Panc1 (cell line): ENCODE measurements around the gene EIF4E3. TPM values are rescaled to one million over a fixed set of nuclear protein-coding genes. Genes with fewer than 3 reads are reported as not detected.

Experiments used
- ATAC-seq: fragments of 200-7000 bp; cut with Tn5 transposase; 2 replicates; pipeline ENCODE4 v1.9.1; 2020; ENCODE audit warnings: mild to moderate bottlenecking, moderate library complexity
- BruUV-seq: library from RNA; stranded (reverse); fragments of 400-500 nt; replicated peaks from 2 replicates; lab custom pipeline; 2021; lab: Mats Ljungman, UMichigan
- CTCF ChIA-PET: fragments of 300-600 bp; sonication (Branson Sonifier 250); formaldehyde crosslinking; loops from one replicate; lab custom pipeline; 2022; ENCODE audit warnings: antibody characterized with exemption; lab: Charles Lee
- POLR2A ChIA-PET: fragments of 300-600 bp; sonication (Branson Sonifier 250); formaldehyde crosslinking; loops from one replicate; lab custom pipeline; 2022; ENCODE audit warnings: antibody characterized with exemption; lab: Charles Lee
- DNase-seq: peaks from one replicate; pipeline ENCODE4 v3.0.0-alpha.2; 2010; ENCODE audit warnings: low read depth, low spot score
- H3K27ac ChIP-seq: 2 replicates; pipeline ENCODE4 v1.5.1; 2011; ENCODE audit warnings: mild to moderate bottlenecking, low read length, inconsistent platforms
- H3K27me3 ChIP-seq: fragments of 200-500 bp; sonication (Bioruptor generic); 2 replicates; pipeline ENCODE4 v1.6.0; 2014; ENCODE audit warnings: low read length, inconsistent platforms; ENCODE audit not compliant: control insufficient read depth, insufficient read depth
- H3K36me3 ChIP-seq: fragments of 200-500 bp; sonication (Bioruptor generic); 2 replicates; pipeline ENCODE4 v1.5.1; 2014; ENCODE audit warnings: inconsistent platforms, mild to moderate bottlenecking, low read length, moderate library complexity; ENCODE audit not compliant: control insufficient read depth, insufficient read depth
- H3K4me1 ChIP-seq: 2 replicates; pipeline ENCODE4 v1.5.1; 2011; ENCODE audit warnings: inconsistent platforms, mild to moderate bottlenecking, low read length, moderate library complexity; ENCODE audit not compliant: control insufficient read depth, insufficient read depth
- H3K4me3 ChIP-seq, 2 experiments: 2 replicates each; pipeline ENCODE4 v1.5.1; 2011 to 2012; ENCODE audit warnings: low read depth in 2 of 2, low read length in 2 of 2, mild to moderate bottlenecking in 2 of 2, inconsistent platforms in 1 of 2, moderate library complexity in 1 of 2
- H3K9me3 ChIP-seq: fragments of 200-500 bp; sonication (Bioruptor generic); 2 replicates; pipeline ENCODE4 v1.5.1; 2014; ENCODE audit warnings: low read depth, mild to moderate bottlenecking, inconsistent platforms, low read length, moderate library complexity; ENCODE audit not compliant: control insufficient read depth, insufficient read depth
- POLR2AphosphoS5 ChIP-seq: IDR thresholded peaks from 2 replicates; pipeline ENCODE4 v1.6.1; 2012; ENCODE audit warnings: mild to moderate bottlenecking, low read depth, low read length, moderate library complexity
- SIN3A ChIP-seq: IDR thresholded peaks from 2 replicates; pipeline ENCODE4 v1.6.1; 2012; ENCODE audit warnings: low read depth, mild to moderate bottlenecking, low read length, moderate library complexity, borderline replicate concordance; ENCODE audit not compliant: insufficient read depth
- TCF7L2 ChIP-seq: IDR thresholded peaks from 2 replicates; pipeline ENCODE4 v1.6.1; 2011; ENCODE audit warnings: mild to moderate bottlenecking, low read depth, low read length, inconsistent platforms
- in situ Hi-C: cut with HindIII; loops from 2 replicates; pipeline ENCODE4 v1.10.0; 2016; ENCODE audit warnings: low sequenced_read_pairs, low pct_unique_long_range_greater_than_20kb
- intact Hi-C: fragments of 100-400 bp; cut with micrococcal nuclease; formaldehyde crosslinking; loops from one replicate; pipeline ENCODE4 v1.10.0; 2022; ENCODE audit not compliant: unreplicated experiment
- total RNA-seq: library from RNA; stranded (reverse); gene quantifications from one replicate; pipeline ENCODE4 v1.2.1, GENCODE V29; 2021; ENCODE audit not compliant: unreplicated experiment
- TF ChIP-seq, protein P1 (sequence below), 2 experiments: IDR thresholded peaks; 2 replicates each; pipeline ENCODE4 v1.6.1; 2011 to 2012; ENCODE audit warnings: low read depth in 2 of 2, control low read depth in 1 of 2, low read length in 1 of 2, mild to moderate bottlenecking in 1 of 2, moderate library complexity in 1 of 2; ENCODE audit not compliant: insufficient read depth in 1 of 2
- TF ChIP-seq, protein P2 (sequence below): fragments of 450-650 bp; IDR thresholded peaks from 2 replicates; pipeline ENCODE4 v1.5.1; 2017; ENCODE audit warnings: mild to moderate bottlenecking

The EIF4E3 gene
- total RNA-seq, 1 experiment from 2014 or later: 0.39 TPM

DNA sequence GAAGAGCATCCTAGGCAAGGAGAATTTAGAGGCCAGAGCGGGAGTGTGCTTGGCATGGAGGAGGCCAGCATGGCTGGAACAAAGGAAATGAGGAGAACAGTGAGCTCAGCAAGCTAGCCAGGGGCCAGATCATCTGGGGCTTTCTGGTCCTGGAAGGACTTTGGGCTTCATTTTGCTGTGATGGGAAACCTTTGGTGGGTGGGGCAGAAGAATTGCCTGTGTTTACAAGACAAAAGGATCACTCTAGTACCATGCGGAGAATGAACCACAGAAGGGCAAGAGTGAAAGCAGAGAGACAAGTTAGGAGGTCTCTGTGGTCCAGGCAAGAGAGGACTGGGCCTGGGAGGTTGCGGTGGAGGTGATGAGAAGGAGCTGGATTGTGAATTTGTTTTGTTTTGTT lies 80.1 kb downstream of the EIF4E3 start:
- ChIA-PET CTCF (no interaction called here), POLR2A (no interaction called here)
- Histone ChIP-seq H3K4me1 (no peaks in the 10 kb centered on the region), H3K27ac (no peak overlapping the region), H3K4me3 (no peak overlapping the region), H3K36me3 (no peaks in the 10 kb centered on the region), H3K27me3 (no peaks in the 10 kb centered on the region), H3K9me3 (no peaks in the 10 kb centered on the region)
- ATAC-seq (no peak), DNase-seq (no peak)
- intact Hi-C loops: no loop called here
- no TSS peak for BruUV-seq
- TF ChIP-seq SIN3A (no peak), TCF7L2 (no peak), POLR2AphosphoS5 (no peak)
- TF ChIP-seq, protein P1, sequence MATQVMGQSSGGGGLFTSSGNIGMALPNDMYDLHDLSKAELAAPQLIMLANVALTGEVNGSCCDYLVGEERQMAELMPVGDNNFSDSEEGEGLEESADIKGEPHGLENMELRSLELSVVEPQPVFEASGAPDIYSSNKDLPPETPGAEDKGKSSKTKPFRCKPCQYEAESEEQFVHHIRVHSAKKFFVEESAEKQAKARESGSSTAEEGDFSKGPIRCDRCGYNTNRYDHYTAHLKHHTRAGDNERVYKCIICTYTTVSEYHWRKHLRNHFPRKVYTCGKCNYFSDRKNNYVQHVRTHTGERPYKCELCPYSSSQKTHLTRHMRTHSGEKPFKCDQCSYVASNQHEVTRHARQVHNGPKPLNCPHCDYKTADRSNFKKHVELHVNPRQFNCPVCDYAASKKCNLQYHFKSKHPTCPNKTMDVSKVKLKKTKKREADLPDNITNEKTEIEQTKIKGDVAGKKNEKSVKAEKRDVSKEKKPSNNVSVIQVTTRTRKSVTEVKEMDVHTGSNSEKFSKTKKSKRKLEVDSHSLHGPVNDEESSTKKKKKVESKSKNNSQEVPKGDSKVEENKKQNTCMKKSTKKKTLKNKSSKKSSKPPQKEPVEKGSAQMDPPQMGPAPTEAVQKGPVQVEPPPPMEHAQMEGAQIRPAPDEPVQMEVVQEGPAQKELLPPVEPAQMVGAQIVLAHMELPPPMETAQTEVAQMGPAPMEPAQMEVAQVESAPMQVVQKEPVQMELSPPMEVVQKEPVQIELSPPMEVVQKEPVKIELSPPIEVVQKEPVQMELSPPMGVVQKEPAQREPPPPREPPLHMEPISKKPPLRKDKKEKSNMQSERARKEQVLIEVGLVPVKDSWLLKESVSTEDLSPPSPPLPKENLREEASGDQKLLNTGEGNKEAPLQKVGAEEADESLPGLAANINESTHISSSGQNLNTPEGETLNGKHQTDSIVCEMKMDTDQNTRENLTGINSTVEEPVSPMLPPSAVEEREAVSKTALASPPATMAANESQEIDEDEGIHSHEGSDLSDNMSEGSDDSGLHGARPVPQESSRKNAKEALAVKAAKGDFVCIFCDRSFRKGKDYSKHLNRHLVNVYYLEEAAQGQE (IDR thresholded peaks at IDR 0.05; ENCODE audit: insufficient read depth in 1 of 2, low read depth in 2 of 2, low read length in 1 of 2): no peak
- TF ChIP-seq, protein P2, sequence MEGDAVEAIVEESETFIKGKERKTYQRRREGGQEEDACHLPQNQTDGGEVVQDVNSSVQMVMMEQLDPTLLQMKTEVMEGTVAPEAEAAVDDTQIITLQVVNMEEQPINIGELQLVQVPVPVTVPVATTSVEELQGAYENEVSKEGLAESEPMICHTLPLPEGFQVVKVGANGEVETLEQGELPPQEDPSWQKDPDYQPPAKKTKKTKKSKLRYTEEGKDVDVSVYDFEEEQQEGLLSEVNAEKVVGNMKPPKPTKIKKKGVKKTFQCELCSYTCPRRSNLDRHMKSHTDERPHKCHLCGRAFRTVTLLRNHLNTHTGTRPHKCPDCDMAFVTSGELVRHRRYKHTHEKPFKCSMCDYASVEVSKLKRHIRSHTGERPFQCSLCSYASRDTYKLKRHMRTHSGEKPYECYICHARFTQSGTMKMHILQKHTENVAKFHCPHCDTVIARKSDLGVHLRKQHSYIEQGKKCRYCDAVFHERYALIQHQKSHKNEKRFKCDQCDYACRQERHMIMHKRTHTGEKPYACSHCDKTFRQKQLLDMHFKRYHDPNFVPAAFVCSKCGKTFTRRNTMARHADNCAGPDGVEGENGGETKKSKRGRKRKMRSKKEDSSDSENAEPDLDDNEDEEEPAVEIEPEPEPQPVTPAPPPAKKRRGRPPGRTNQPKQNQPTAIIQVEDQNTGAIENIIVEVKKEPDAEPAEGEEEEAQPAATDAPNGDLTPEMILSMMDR: no peak
- in situ Hi-C loops: no loop called here

DNA sequence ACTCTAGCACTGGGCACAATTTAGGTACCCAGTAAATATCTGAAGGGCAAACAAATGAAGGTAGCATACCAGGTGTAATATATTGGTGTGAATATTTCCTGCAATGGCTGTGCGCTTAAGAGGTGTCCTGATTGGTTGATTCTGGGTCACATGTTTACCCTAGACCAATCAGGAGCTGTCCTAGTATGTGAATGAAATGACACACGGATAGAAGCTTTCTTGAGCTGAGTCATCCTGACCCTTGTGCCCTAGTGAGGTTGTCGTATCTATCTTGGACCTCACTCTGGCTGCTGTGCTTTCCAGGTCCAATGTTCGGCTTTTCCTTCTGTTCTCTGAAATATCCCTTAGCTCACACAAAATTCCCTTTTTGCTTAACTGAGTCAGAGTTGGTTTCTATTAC lies 83.5 kb downstream of the EIF4E3 start:
- ATAC-seq (no peak), DNase-seq (no peak)
- no peak overlapping the region for H3K27ac ChIP-seq
- H3K9me3 ChIP-seq: no peaks in the 10 kb centered on the region
- no peaks in the 10 kb centered on the region for H3K36me3 ChIP-seq
- POLR2A ChIA-PET: no interaction called here
- TF ChIP-seq POLR2AphosphoS5 (no peak), SIN3A (no peak), TCF7L2 (no peak)
- TF ChIP-seq, protein P2: no peak
- TF ChIP-seq, protein P1 (IDR thresholded peaks at IDR 0.05; ENCODE audit: insufficient read depth in 1 of 2, low read depth in 2 of 2, low read length in 1 of 2): no peak
- H3K4me3 ChIP-seq: no peak overlapping the region
- in situ Hi-C loops (no loop called here), intact Hi-C loops (no loop called here)
- H3K27me3 ChIP-seq: no peaks in the 10 kb centered on the region
- no peaks in the 10 kb centered on the region for H3K4me1 ChIP-seq
- CTCF ChIA-PET: no interaction called here
- no TSS peak for BruUV-seq
